ENCODE measurements around the gene LIN37. TPM values are rescaled to one million over a fixed set of nuclear protein-coding genes. Genes with fewer than 3 reads are reported as not detected.
A peak's percentile ranks its signal among the peaks of the same experiment; 100 is the strongest.

LIN37 gene
- total and polyA plus RNA-seq, 2 of the 13 experiments (the other 11 are each of a cell fraction or from before 2014, with no cell fraction given) = 6.3 to 8.7 TPM

DNA sequence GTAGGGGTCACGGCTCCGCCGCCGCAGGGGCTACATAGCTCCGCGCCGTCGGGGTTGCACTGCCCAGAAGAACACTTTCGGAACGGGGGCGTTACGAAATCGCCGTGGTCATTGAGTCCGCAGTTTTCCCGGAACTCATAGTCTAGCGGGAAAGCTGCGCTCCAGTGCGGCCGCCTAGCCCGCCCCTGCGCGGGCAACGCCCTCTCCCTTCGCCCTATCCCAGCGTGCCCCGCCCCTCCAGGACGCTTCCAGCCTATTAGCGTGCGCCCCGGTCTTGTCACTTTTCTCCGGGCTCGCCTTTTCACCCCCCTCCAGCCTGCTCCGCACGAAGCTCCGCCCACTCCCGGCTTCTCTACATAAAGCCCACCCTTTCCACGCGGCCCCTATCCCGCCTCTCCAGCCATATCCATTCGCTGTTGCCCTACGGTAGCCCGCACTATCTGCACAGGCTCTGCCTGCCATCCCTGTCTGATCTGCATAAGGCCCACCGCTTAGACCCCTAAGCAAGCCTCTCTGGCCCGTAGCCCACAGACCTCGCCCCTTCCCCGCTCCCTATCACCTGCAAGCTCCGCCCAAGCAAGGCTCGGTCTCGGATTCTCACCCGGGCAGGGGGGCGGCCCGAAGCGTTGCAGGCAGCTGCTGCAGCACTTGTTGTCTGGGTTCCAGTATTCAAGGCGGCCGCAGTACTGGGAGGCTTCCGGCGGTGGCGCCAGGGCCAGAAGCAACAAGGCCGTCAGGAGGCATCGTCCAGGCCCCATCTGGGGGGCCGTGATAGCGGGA lies 7.8 kb upstream of the LIN37 start (continued):
- TF ChIP-seq KDM5B (CRISPR knock-in tag; IDR thresholded peaks at IDR 0.05; ENCODE audit: borderline replicate concordance) = 0 out of 2 replicates have a peak, but pooled peaks have one; percentile 8
- peak; percentile 65; the same call in 1 of the 2 replicates for TF ChIP-seq TAF1 (CRISPR knock-in tag; IDR thresholded peaks at IDR 0.05)
- TF ChIP-seq, protein P1, sequence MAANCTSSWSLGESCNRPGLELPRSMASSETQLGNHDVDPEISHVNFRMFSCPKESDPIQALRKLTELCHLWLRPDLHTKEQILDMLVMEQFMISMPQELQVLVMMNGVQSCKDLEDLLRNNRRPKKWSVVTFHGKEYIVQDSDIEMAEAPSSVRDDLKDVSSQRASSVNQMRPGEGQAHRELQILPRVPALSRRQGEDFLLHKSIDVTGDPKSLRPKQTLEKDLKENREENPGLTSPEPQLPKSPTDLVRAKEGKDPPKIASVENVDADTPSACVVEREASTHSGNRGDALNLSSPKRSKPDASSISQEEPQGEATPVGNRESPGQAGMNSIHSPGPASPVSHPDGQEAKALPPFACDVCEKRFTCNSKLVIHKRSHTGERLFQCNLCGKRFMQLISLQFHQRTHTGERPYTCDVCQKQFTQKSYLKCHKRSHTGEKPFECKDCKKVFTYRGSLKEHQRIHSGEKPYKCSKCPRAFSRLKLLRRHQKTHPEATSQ (CRISPR knock-in tag; IDR thresholded peaks at IDR 0.05; ENCODE audit: borderline replicate concordance) = no peak
- no peak for TF ChIP-seq ZNF10 (CRISPR knock-in tag; IDR thresholded peaks at IDR 0.05; ENCODE audit: borderline replicate concordance, low read depth)
- TF ChIP-seq PBX3 (CRISPR knock-in tag; IDR thresholded peaks at IDR 0.05; ENCODE audit: borderline replicate concordance) = no peak
- peak; percentile 96 for TF ChIP-seq CEBPB (IDR thresholded peaks at IDR 0.05; ENCODE audit: borderline replicate concordance, low read depth, low read length)
- TF ChIP-seq AGO1 (IDR thresholded peaks at IDR 0.05; ENCODE audit: low read depth, low read length, poor library complexity, severe bottlenecking) = peak; percentile 25
- peak; percentile 74; the same call in 1 of the 2 replicates for TF ChIP-seq PHF21A (CRISPR knock-in tag; IDR thresholded peaks at IDR 0.05)
- TF ChIP-seq FOXA3 (CRISPR knock-in tag; IDR thresholded peaks at IDR 0.05) = peak; percentile 45; the same call in 1 of the 2 replicates
- no peak for TF ChIP-seq ZBTB46 (CRISPR knock-in tag; IDR thresholded peaks at IDR 0.05; ENCODE audit: borderline replicate concordance)
- peak; percentile 86; the same call in 1 of the 2 replicates for TF ChIP-seq ZNF567 (CRISPR knock-in tag; IDR thresholded peaks at IDR 0.05; ENCODE audit: borderline replicate concordance)
- TF ChIP-seq POLR2A (IDR thresholded peaks at IDR 0.05; ENCODE audit: insufficient read depth in 1 of 2, low read depth in 2 of 2, low read length in 2 of 2) = peak; percentile 73 to 90
- no peak for TF ChIP-seq TEAD3 (CRISPR knock-in tag; optimal IDR thresholded peaks at IDR 0.05; ENCODE audit: borderline replicate concordance)
- TF ChIP-seq ATF2 (CRISPR knock-in tag; IDR thresholded peaks at IDR 0.05) = 0 out of 2 replicates have a peak, but pooled peaks have one; percentile 10
- TF ChIP-seq MIXL1 (CRISPR knock-in tag; IDR thresholded peaks at IDR 0.05) = peak; percentile 61; the same call in 1 of the 2 replicates
- TF ChIP-seq, protein P2, sequence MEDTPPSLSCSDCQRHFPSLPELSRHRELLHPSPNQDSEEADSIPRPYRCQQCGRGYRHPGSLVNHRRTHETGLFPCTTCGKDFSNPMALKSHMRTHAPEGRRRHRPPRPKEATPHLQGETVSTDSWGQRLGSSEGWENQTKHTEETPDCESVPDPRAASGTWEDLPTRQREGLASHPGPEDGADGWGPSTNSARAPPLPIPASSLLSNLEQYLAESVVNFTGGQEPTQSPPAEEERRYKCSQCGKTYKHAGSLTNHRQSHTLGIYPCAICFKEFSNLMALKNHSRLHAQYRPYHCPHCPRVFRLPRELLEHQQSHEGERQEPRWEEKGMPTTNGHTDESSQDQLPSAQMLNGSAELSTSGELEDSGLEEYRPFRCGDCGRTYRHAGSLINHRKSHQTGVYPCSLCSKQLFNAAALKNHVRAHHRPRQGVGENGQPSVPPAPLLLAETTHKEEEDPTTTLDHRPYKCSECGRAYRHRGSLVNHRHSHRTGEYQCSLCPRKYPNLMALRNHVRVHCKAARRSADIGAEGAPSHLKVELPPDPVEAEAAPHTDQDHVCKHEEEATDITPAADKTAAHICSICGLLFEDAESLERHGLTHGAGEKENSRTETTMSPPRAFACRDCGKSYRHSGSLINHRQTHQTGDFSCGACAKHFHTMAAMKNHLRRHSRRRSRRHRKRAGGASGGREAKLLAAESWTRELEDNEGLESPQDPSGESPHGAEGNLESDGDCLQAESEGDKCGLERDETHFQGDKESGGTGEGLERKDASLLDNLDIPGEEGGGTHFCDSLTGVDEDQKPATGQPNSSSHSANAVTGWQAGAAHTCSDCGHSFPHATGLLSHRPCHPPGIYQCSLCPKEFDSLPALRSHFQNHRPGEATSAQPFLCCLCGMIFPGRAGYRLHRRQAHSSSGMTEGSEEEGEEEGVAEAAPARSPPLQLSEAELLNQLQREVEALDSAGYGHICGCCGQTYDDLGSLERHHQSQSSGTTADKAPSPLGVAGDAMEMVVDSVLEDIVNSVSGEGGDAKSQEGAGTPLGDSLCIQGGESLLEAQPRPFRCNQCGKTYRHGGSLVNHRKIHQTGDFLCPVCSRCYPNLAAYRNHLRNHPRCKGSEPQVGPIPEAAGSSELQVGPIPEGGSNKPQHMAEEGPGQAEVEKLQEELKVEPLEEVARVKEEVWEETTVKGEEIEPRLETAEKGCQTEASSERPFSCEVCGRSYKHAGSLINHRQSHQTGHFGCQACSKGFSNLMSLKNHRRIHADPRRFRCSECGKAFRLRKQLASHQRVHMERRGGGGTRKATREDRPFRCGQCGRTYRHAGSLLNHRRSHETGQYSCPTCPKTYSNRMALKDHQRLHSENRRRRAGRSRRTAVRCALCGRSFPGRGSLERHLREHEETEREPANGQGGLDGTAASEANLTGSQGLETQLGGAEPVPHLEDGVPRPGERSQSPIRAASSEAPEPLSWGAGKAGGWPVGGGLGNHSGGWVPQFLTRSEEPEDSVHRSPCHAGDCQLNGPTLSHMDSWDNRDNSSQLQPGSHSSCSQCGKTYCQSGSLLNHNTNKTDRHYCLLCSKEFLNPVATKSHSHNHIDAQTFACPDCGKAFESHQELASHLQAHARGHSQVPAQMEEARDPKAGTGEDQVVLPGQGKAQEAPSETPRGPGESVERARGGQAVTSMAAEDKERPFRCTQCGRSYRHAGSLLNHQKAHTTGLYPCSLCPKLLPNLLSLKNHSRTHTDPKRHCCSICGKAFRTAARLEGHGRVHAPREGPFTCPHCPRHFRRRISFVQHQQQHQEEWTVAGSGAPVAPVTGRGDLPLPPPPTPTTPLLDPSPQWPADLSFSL (CRISPR knock-in tag; IDR thresholded peaks at IDR 0.05) = no peak
